ENCODE measurements around the gene P4HA2.

Gene P4HA2

GRCh38 chr5:132227485-132228240 lies at the start of gene P4HA2:
Gene P4HA2 (minus strand): TSS chr5:132227853. CDS start chr5:132218626, 9,227 bp downstream.
- DNase-seq (ENCODE audit: low spot score) = peak; percentile 88

DNA sequence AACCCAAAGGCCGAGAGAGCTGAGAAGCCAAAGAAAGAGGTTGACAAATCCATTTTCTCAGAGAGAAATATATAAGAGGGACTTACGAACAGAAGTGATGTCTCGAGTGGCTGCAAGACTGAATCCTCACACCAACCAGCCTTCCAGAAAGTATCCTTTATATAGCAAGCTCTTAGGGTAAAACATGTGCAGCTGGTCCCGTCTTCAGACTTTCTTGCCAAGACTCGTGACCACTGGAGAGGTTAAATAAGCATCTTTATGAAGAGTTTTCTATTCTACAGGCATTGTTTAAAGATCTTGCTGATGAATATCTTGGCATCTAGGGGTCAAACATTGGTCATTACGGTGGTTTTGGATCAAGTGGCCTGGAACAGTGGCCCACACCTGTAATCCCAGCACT lies 49.6 kb upstream of the P4HA2 start:
- DNase-seq (ENCODE audit: low spot score) = peak; percentile 30

GRCh38 chr5:132275367-132276220 lies 47.9 kb upstream of the P4HA2 start:
- DNase-seq (ENCODE audit: low spot score) = peak; percentile 58

DNA sequence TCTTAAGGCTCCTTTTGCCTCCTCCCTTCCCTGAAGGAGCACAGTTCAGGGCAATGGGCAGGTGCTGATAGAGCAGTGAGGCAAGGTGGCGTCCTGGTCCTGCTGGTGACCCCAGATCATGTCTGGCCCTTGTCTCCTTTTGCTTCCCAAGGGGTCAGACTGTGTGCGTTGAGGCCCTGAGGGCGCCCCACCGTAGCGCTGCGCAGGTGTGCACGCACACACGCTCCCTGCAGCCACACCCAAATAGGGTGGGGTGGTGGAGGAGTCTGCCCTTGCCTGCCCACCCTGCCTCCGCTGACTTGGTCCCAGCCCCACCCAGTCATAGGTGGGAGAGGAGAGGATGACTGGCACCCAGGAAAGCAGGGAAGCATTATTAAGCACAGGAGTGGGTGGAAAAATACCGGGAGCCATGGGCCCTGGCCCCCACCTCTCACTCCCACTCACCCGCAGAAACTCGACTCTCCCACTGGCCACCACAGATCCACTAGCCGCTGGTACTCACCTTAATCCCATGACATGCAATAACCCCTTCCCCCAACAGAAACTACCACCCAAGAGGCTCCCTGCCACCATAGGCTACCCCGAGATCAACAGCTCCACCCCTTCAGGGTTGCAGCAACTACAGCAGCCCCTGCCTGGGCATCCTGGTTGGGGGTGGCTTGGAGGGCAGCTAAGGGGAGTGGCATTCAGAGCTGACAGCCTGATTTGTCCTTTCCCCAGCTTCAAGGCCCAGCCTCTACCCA lies 46.6 kb upstream of the P4HA2 start:
- peak; percentile 54 for DNase-seq (ENCODE audit: low spot score)

DNA sequence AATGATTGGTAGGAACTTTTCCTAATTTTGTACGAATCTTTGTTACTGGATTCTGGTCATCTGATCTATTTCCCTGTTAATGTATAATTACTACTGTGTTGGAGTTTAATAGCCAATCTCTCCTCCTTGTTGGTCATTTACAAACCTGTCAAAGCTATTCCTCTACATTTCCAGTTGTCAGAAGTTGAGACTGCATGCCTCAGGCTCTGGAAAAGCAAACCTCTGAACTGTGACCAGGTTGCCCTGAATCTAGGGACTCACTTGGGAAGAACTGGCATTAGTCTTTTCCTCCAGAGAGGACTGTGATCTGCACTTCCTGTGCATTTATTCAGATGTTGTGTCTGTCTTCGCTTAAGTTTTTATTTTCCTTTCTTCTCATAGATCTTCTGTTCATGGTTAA lies 46.0 kb upstream of the P4HA2 start:
- no peak for DNase-seq (ENCODE audit: low spot score)

- peak; percentile 72 for DNase-seq (ENCODE audit: low spot score)
These were observed 44.9 kb upstream of the P4HA2 start for GRCh38 chr5:132272311-132273210.

- peak; percentile 65 for DNase-seq (ENCODE audit: low spot score)
These were observed 43.9 kb upstream of the P4HA2 start for GRCh38 chr5:132271251-132272246.

DNA sequence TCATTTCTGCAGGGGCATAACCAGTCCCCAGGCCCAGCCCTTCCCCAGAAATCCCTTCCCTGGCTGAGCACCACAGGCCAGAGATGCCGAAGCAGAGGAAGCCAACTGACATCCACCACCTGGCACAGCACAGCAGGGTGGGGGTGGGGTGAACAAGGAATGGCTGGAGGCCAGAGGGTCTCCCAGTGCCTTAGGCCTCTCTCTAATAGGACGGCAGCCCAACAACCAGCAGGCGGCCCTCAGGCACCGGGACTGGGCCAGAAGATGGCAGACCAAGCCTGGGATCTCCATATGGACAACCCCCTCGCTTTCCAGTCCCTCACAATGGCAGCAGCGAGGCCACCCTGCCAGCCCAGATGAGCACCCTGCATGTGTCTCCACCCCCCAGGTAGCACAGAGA lies 43.1 kb upstream of the P4HA2 start:
- DNase-seq (ENCODE audit: low spot score) = peak; percentile 66

DNA sequence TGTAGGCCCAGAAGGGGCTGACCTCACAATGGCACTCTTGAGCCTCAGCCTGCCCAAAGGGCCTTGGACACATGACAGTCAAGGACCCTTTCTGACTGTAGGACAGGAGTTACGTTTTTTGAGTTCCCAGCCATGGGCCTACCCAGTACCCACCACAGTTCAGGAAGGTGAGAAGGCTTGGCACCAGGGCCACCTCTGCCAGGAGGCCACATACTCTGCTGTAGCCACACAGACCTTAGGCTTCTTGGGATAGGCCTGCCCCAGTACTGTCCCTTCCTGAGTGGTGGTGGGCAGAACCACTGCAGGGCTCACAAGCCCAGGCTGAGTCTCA lies 42.6 kb upstream of the P4HA2 start:
- peak; percentile 53 for DNase-seq (ENCODE audit: low spot score)

DNA sequence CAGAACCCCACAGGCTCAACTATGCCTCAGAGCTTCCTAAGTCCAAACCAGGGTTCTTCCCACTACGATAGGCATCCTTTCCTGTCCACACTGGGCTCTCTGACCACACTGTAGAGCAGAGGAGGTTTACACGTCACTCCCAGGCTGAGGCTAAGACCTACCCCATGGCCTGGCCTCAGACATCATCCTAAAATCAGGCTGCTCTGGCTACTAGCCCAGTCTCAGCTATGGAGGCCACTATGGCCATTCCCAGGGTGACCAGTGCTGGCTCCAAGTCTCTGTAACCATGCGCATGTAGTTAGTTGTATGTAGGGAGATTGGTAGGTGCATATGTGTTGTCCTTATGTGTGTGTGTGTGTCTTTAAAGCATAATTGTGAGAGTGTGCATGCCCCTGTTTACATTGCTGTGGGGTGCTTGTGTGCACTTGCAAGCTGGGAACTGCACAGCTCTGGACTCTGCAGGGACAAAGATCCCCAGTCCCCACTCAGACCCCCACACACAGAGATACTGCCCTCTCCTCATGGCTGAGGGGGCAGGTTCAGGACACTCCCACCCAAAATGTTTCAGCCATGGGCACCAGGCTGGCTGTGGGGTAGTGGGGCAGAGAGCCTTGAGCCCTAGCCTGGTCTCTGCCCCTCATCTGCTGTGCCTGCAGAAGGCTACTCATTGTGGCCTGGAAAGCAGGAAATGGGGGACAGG lies 42.1 kb upstream of the P4HA2 start:
- DNase-seq (ENCODE audit: low spot score) = peak; percentile 58

DNA sequence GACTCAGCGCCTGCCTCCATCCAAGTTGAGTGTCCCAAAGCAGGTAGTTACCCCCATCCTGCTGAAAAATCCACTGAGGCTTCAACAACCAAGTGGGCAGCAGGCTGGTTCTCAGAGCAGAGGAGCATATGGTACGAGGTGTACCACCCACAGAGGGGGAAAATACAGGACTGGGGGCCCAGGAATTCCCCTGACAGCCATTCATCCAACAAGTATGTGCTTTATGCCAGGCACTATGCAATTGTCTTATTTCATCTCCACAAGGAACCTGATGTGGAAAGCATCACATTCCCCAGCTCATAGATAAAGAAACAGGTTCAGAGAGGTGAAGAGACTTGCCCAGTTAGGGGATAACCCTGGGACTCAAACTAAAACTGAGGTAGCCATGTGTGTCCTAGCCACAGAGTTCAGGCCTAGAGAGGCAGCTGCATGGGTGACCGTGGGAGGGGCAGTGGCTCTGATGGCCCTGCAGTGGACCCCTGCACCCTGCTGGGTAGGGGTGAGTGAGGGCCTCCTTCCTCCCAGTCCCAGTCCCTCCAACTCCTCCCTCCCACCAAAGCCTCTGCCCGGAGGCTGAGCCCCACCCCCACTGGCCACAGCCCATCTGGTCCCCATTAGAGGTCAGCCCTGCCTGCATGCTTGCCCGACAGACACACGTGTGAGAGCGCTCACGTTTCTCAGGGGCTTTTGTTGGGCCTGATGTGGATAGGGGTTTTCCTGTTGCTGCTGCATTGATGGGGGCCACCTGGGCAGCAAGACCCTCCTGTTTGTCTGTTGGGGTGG lies 41.3 kb upstream of the P4HA2 start:
- DNase-seq (ENCODE audit: low spot score) = peak; percentile 65

- peak; percentile 65 for DNase-seq (ENCODE audit: low spot score)
These were observed 40.5 kb upstream of the P4HA2 start for GRCh38 chr5:132267931-132268768.

DNA sequence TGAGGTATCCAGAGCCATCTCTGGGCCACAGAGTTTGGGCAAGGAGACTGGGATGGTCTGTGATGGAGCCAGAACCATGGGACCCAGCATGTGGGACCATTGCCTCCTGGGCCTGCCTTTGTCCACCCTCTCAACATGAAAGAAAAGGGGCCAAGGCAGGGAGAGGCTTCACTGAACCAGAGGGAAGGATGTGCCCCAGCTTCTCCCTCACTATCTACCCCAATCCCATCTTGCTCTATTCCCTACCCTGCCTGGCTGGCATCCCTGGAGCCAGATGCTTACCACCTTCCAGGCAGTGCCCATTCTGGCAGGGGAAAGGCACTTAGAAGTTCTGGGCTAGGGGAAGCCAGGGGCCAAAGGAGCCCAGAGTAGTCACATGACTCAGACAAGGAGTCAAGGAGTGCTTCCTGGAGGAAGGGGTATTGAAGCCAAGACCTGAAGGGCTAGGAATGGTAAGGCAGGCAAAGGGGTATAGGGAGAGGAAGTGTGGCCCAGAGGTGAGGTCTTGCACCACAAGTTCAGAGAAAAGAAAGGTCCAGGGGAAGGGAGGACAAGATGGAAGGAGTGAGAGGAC lies 39.6 kb upstream of the P4HA2 start:
- DNase-seq (ENCODE audit: low spot score) = peak; percentile 33

GRCh38 chr5:132266836-132267160 lies 39.1 kb upstream of the P4HA2 start:
- DNase-seq (ENCODE audit: low spot score) = no peak

- peak; percentile 41 for DNase-seq (ENCODE audit: low spot score)
These were observed 38.6 kb upstream of the P4HA2 start for GRCh38 chr5:132266031-132266835.

DNA sequence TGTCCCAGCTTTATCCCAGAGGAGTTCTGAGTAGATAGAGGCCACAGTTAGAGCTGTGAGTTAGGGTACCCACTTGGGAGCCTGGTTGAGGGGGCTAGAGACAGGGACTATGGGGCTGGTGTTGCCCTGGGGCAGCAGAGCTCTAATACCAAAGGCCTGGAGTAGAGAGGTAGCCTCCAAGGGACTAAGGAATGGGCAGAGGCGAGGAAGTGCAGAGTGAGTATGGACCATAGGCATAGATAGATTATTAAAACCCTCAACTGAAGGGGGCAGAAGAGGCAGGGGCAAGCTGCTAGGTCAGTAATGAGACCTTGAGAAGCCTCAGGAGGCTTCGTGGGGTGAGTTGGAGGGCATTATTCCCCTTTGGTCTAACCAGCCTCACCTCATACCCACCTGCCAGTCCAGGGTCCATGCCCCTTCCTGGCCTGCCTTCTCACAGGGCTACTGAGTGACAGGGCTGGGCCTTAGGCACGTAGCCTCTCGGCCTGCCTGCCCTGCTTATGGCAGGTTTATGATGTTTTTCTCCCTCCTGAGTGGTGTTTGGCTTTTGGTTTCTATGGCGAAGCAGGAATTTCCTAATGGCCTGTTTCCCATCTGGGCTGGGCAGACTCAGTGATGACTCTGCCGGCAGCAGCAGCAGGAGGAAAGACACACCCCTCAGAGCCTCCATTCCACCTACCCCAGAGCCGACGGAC lies 37.8 kb upstream of the P4HA2 start:
- peak; percentile 73 for DNase-seq (ENCODE audit: low spot score)

Data from left forelimb (tissue), 1 donor.